HepG2 (cell line): Measurements from ENCODE around the gene SPACDR. TPM values are rescaled to one million over a fixed set of nuclear protein-coding genes. Genes with fewer than 3 reads are reported as not detected.
A peak's percentile ranks its signal among the peaks of the same experiment; 100 is the strongest.

ENCODE experiments used
- ATAC-seq: fragments of 200-7000 bp; cut with Tn5 transposase; 3 replicates; pipeline ENCODE4 v1.9.1; 2020; ENCODE audit warnings: mild to moderate bottlenecking, moderate library complexity
- BruUV-seq: library from RNA; stranded (reverse); fragments of 400-500 nt; replicated peaks from 2 replicates; lab custom pipeline; 2021; lab: Mats Ljungman, UMichigan
- CTCF ChIA-PET: fragments of 300-600 bp; formaldehyde crosslinking; extraction: SDS; loops from one replicate; lab custom pipeline; 2021; ENCODE audit warnings: low total read pairs, inconsistent platforms, low intra/inter-chr PET ratio; lab: Yijun Ruan, JAX
- POLR2A ChIA-PET: fragments of 350-600 bp; sonication (Branson Sonifier 250); formaldehyde crosslinking; loops from one replicate; lab custom pipeline; 2020; ENCODE audit warnings: antibody characterized with exemption, inconsistent platforms; lab: Yijun Ruan, JAX
- DNase-seq: peaks from one replicate; pipeline ENCODE4 v3.0.0-alpha.2; 2015; ENCODE audit warnings: low spot score
- FAIRE-seq: peaks from 3 replicates; lab custom pipeline; 2011; peaks lifted over from hg19 to GRCh38; lab: Jason Lieb, UNC
- H2AFZ ChIP-seq: one replicate; pipeline ENCODE4 v1.6.1; 2011; ENCODE audit warnings: low read length, inconsistent platforms
- H3K27ac ChIP-seq: fragments of 300-600 bp; 3 replicates; pipeline ENCODE4 v1.8.0; 2011; ENCODE audit warnings: mixed run types, mild to moderate bottlenecking, mixed read lengths, low read length, inconsistent platforms; ENCODE audit not compliant: insufficient read depth; ENCODE audit errors: extremely low read length
- H3K27me3 ChIP-seq, 2 experiments: fragments of 200-600 bp in 1 of 2; 2 replicates in 1 of 2; 3 replicates in 1 of 2; pipeline versions ENCODE4 v1.6.0 to v1.8.0; 2011; ENCODE audit warnings: low read length in 2 of 2, mild to moderate bottlenecking in 2 of 2, moderate library complexity in 2 of 2, inconsistent platforms in 1 of 2; ENCODE audit not compliant: insufficient read depth in 2 of 2, control insufficient read depth in 1 of 2
- H3K36me3 ChIP-seq, 2 experiments: fragments of 200-600 bp in 1 of 2; replicated peaks in 1 of 2; 2 replicates in 1 of 2; 3 replicates in 1 of 2; pipeline versions ENCODE4 v1.5.1 to v1.8.0; 2011; ENCODE audit warnings: low read length in 2 of 2, inconsistent platforms in 1 of 2; ENCODE audit not compliant: insufficient read depth in 2 of 2, control insufficient read depth in 1 of 2
- H3K4me1 ChIP-seq: 2 replicates; pipeline ENCODE4 v1.5.1; 2012; ENCODE audit warnings: low read length, inconsistent platforms; ENCODE audit not compliant: insufficient read depth
- H3K4me2 ChIP-seq: 2 replicates; pipeline ENCODE4 v1.6.0; 2011; ENCODE audit warnings: low read depth, low read length, inconsistent platforms
- H3K4me3 ChIP-seq, 3 experiments: fragments of 200-600 bp in 1 of 3; sonication (generic), shearing (Covaris generic) in 1 of 3; replicated peaks in 1 of 3; 2 replicates each; pipeline ENCODE4 v1.5.1; 2011 to 2016; ENCODE audit warnings: low read length in 3 of 3, inconsistent platforms in 2 of 3, low read depth in 2 of 3, mild to moderate bottlenecking in 2 of 3, control low read depth in 1 of 3, mixed read lengths in 1 of 3; ENCODE audit not compliant: insufficient read depth in 1 of 3
- H3K79me2 ChIP-seq: one replicate; pipeline ENCODE4 v1.6.1; 2011; ENCODE audit warnings: low read length, inconsistent platforms; ENCODE audit not compliant: insufficient read depth
- H3K9ac ChIP-seq: 2 replicates; pipeline ENCODE4 v1.6.0; 2011; ENCODE audit warnings: mild to moderate bottlenecking, low read depth, low read length, inconsistent platforms; ENCODE audit not compliant: insufficient read depth
- H3K9me3 ChIP-seq: 2 replicates; pipeline ENCODE4 v1.5.1; 2012; ENCODE audit warnings: mild to moderate bottlenecking, low read length
- H4K20me1 ChIP-seq: 2 replicates; pipeline ENCODE4 v1.6.0; 2011; ENCODE audit warnings: inconsistent platforms, mild to moderate bottlenecking, low read length, moderate library complexity; ENCODE audit not compliant: insufficient read depth
- ARNTL ChIP-seq: sonication (generic); formaldehyde crosslinking; IDR thresholded peaks from 2 replicates; pipeline ENCODE4 v1.4.0; 2020; ENCODE audit warnings: mild to moderate bottlenecking, missing genetic modification reagents
- EED ChIP-seq: sonication (generic); formaldehyde crosslinking; IDR thresholded peaks from 2 replicates; pipeline ENCODE4 v1.5.0; 2020; ENCODE audit warnings: mild to moderate bottlenecking, missing genetic modification reagents
- EZH2 ChIP-seq: conservative IDR thresholded peaks from 2 replicates; pipeline ENCODE4 v1.6.1; 2012; ENCODE audit warnings: mild to moderate bottlenecking, low read depth, low read length, moderate library complexity
- GZF1 ChIP-seq: sonication (generic); formaldehyde crosslinking; IDR thresholded peaks from 2 replicates; pipeline ENCODE4 v1.5.1; 2020; ENCODE audit warnings: mild to moderate bottlenecking, missing genetic modification reagents
- MEIS2 ChIP-seq: sonication (generic); formaldehyde crosslinking; IDR thresholded peaks from 2 replicates; pipeline ENCODE4 v1.9.0; 2021; ENCODE audit warnings: mild to moderate bottlenecking, missing genetic modification reagents
- RBM22 ChIP-seq: fragments of 200-400 bp; formaldehyde crosslinking; optimal IDR thresholded peaks from 2 replicates; pipeline ENCODE3; 2017; ENCODE audit warnings: mild to moderate bottlenecking, low read length, moderate library complexity
- U2AF1 ChIP-seq: fragments of 200-400 bp; formaldehyde crosslinking; optimal IDR thresholded peaks from 2 replicates; pipeline ENCODE3; 2017; ENCODE audit warnings: mild to moderate bottlenecking, low read depth, low read length
- ZFP37 ChIP-seq: sonication (generic); formaldehyde crosslinking; IDR thresholded peaks from 2 replicates; pipeline ENCODE4 v1.4.0; 2020; ENCODE audit warnings: missing genetic modification reagents, borderline replicate concordance
- ZFY ChIP-seq: sonication (generic); formaldehyde crosslinking; IDR thresholded peaks from 2 replicates; pipeline ENCODE4 v1.4.0; 2020; ENCODE audit warnings: missing genetic modification reagents
- ZNF251 ChIP-seq: sonication (generic); formaldehyde crosslinking; IDR thresholded peaks from 2 replicates; pipeline ENCODE4 v1.9.0; 2021; ENCODE audit warnings: mild to moderate bottlenecking, missing genetic modification reagents
- ZNF414 ChIP-seq: sonication (generic); formaldehyde crosslinking; IDR thresholded peaks from 2 replicates; pipeline ENCODE4 v1.5.0; 2020; ENCODE audit warnings: missing genetic modification reagents
- ZNF549 ChIP-seq: sonication (generic); formaldehyde crosslinking; IDR thresholded peaks from 2 replicates; pipeline ENCODE4 v1.5.0; 2020; ENCODE audit warnings: missing genetic modification reagents
- ZNF572 ChIP-seq: sonication (generic); formaldehyde crosslinking; IDR thresholded peaks from 2 replicates; pipeline ENCODE4 v1.5.1; 2020; ENCODE audit warnings: mild to moderate bottlenecking, missing genetic modification reagents
- ZNF674 ChIP-seq: sonication (generic); formaldehyde crosslinking; IDR thresholded peaks from 2 replicates; pipeline ENCODE4 v1.5.0; 2020; ENCODE audit warnings: low read depth, mild to moderate bottlenecking, missing genetic modification reagents
- ZNF703 ChIP-seq: sonication (generic); formaldehyde crosslinking; IDR thresholded peaks from 2 replicates; pipeline ENCODE4 v1.5.1; 2020; ENCODE audit warnings: missing genetic modification reagents, mild to moderate bottlenecking, moderate library complexity, borderline replicate concordance
- ZNF709 ChIP-seq: sonication (generic); formaldehyde crosslinking; IDR thresholded peaks from 2 replicates; pipeline ENCODE4 v1.5.0; 2020; ENCODE audit warnings: mild to moderate bottlenecking, missing genetic modification reagents
- ZNF792 ChIP-seq: IDR thresholded peaks from 2 replicates; pipeline ENCODE4 v1.6.1; 2016
- WGBS: methylation state at CpG from one replicate; pipeline ENCODE4 v1.1.6; 2017; ENCODE audit warnings: low lambda C conversion rate; 5-methylcytosine and 5-hydroxymethylcytosine counted together
- in situ Hi-C: cut with HindIII; loops from 2 replicates; pipeline ENCODE4 v1.10.0; 2017; ENCODE audit warnings: low pct_unique_long_range_greater_than_20kb; ENCODE audit not compliant: extremely low pct_ligation_motif_present
- intact Hi-C: fragments of 100-400 bp; cut with micrococcal nuclease; formaldehyde crosslinking; loops from one replicate; pipeline ENCODE4 v1.10.0; 2022; ENCODE audit not compliant: unreplicated experiment
- polyA plus RNA-seq, 8 experiments: library from polyadenylated mRNA; depleted of rRNA in 3 of 8; stranded (reverse) in 7 of 8; unstranded in 1 of 8; fragments of >200 nt; fragmentation: Illumina TruSeq in 4 of 8; extraction: Trizol in 4 of 8; gene quantifications; 2 replicates each; pipeline versions ENCODE4 v1.2.1 to v1.2.3, GENCODE V29; 2011 to 2016; ENCODE audit warnings: low read depth in 4 of 8, missing spikeins in 1 of 8, mixed read lengths in 1 of 8; ENCODE audit not compliant: insufficient read depth in 1 of 8
- total RNA-seq, 5 experiments: library from RNA; depleted of rRNA; stranded (reverse); fragments of >200 nt; fragmentation: Illumina TruSeq; extraction: Trizol; gene quantifications; 2 replicates each; pipeline ENCODE4 v1.2.3, GENCODE V29; 2016; ENCODE audit warnings: low read depth in 1 of 5
- TF ChIP-seq, protein P1 (sequence below): fragments of 450-650 bp; IDR thresholded peaks from 2 replicates; pipeline ENCODE4 v1.6.1; 2017; ENCODE audit warnings: mild to moderate bottlenecking
- TF ChIP-seq, protein P2 (sequence below): sonication (generic); formaldehyde crosslinking; IDR thresholded peaks from 2 replicates; pipeline ENCODE4 v1.8.1; 2023; ENCODE audit warnings: mild to moderate bottlenecking, moderate library complexity, missing genetic modification reagents

The SPACDR gene
- total and polyA plus RNA-seq, 2 of the 13 experiments (the other 11 are each of a cell fraction or from before 2014, with no cell fraction given), result 0.41 TPM; not detected in 1

DNA sequence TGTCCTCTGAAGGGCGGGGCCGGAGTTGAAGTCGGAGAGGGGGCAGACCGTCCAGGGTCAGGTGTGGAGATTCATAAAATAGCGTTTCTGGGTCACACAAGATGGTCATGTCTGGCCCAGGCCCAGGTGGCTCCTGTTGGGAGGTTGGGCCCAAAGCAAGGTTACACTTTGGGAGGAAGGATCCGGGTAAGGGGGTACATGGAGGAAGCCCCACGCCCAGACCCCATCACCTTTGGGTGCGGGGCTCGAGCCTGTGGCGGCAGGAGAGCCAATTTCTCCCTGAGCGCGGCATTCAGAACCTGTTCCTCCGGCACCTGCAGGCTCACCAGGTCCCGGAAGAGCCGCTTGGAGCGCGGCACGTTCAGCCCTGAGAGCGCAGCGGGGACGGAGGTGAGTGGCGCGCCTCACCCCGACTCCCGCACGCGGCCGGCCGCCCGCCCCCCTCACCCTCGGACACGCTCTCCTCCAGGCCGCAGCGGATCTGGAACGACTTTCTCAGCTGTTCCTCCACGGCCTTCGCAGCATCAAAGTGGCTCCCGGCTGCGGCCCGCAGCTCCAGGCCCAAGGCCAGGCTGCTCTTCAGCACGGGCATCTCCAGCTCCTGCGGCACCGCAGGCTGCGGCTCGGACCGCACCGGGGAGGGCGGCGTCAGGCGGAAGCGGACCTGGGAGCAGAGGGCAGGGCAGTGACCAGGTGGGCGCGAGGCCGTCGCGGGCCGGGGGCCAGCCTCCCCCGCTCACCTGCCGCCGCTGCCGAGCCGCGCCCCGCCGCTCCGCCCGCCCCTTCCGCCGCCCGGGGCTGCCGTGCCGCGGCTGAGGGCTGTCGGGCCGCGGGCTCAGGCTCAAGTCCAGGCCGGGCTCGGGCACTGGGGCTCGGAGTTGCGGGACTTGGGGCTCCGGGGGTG lies 28.4 kb downstream of the SPACDR start:
- Histone ChIP-seq H3K9me3 (no peaks in the 10 kb centered on the region), H3K9ac (peak overlapping the region; percentile 95), H3K27ac (peak overlapping the region; percentile 90), H3K4me1 (peaks cover 73% of the 10 kb centered on the region), H3K79me2 (peaks cover 33% of the 10 kb centered on the region), H2AFZ (no peak overlapping the region), H3K27me3 (no peaks in the 10 kb centered on the region; a peak in 1 of 5 replicates), H4K20me1 (no peaks in the 10 kb centered on the region; the same call in 1 of the 2 replicates), H3K4me3 (peak overlapping the region; percentile 80 to 93 (median 86)), H3K4me2 (peak overlapping the region; percentile 80), H3K36me3 (peaks cover 5 to 29% of the 10 kb centered on the region in 2 experiments)
- 6% methylated on average over 6 of the region's 81 CpGs for WGBS
- ChIA-PET POLR2A (interaction anchor here (1.0 to 6.0 kb wide), 7 partner anchors 7 to 309 kb away, joined by 3 to 72 read pairs (median 6); partner anchors contain the start of genes MBLAC1, MEPCE and ZCWPW1), CTCF (no interaction called here)
- intact Hi-C loops (no loop called here), in situ Hi-C loops (no loop called here)
- BruUV-seq, result TSS peak; percentile 76
- ATAC-seq, result peak; percentile 56
- no peak for DNase-seq
- no peak for FAIRE-seq
- TF ChIP-seq ZNF709 (CRISPR knock-in tag) (peak; percentile 38; the same call in 1 of the 2 replicates), MEIS2 (CRISPR knock-in tag) (no peak), ZFY (peak; percentile 64), ZFP37 (CRISPR knock-in tag) (0 out of 2 replicates have a peak, but pooled peaks have one; percentile 38), ZNF251 (no peak), ZNF792 (CRISPR knock-in tag) (peak; percentile 34; the same call in 1 of the 2 replicates), ZNF414 (CRISPR knock-in tag) (no peak), RBM22 (peak; percentile 94), ZNF703 (CRISPR knock-in tag) (no peak), ZNF549 (CRISPR knock-in tag) (no peak), ARNTL (CRISPR knock-in tag) (no peak), GZF1 (no peak), EZH2 (no peak), ZNF572 (CRISPR knock-in tag) (no peak), U2AF1 (peak; percentile 44), EED (CRISPR knock-in tag) (no peak), ZNF674 (CRISPR knock-in tag) (no peak)
- TF ChIP-seq, protein P1, sequence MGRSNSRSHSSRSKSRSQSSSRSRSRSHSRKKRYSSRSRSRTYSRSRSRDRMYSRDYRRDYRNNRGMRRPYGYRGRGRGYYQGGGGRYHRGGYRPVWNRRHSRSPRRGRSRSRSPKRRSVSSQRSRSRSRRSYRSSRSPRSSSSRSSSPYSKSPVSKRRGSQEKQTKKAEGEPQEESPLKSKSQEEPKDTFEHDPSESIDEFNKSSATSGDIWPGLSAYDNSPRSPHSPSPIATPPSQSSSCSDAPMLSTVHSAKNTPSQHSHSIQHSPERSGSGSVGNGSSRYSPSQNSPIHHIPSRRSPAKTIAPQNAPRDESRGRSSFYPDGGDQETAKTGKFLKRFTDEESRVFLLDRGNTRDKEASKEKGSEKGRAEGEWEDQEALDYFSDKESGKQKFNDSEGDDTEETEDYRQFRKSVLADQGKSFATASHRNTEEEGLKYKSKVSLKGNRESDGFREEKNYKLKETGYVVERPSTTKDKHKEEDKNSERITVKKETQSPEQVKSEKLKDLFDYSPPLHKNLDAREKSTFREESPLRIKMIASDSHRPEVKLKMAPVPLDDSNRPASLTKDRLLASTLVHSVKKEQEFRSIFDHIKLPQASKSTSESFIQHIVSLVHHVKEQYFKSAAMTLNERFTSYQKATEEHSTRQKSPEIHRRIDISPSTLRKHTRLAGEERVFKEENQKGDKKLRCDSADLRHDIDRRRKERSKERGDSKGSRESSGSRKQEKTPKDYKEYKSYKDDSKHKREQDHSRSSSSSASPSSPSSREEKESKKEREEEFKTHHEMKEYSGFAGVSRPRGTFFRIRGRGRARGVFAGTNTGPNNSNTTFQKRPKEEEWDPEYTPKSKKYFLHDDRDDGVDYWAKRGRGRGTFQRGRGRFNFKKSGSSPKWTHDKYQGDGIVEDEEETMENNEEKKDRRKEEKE, result no peak
- TF ChIP-seq, protein P2, sequence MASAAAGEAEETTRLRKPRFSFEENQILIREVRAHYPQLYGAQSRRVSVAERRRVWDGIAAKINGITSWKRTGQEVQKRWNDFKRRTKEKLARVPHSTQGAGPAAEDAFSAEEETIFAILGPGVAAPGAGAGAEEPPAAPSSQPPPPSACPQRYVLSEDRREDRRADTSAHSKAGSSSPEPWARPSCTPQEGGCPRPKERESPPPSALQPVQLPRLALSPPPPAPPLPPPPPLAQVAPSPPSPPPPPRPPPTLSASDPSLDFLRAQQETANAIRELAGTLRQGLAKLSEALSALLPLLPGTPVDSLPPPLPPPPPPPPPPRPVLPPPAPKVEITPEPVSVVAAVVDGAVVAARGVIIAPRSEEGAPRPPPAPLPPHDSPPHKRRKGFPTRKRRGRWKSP (CRISPR knock-in tag), result no peak
